Activated CD4-positive, alpha-beta T cell treated with anti-CD3 and anti-CD28 coated beads, Interleukin-2, Interleukin-6, amounts not matched to agents 100 ng/mL and 50 ng/mL, durations not matched to agents 16 hours and 8 hours (primary cell): Measurements from ENCODE around the gene CAMKK2.
A peak's percentile ranks its signal among the peaks of the same experiment; 100 is the strongest.
"Not testable (repeated sequence)": the region's sequence is repeated elsewhere in the genome, so short reads cannot be mapped to it uniquely, and the experiment has no call there.

Experiments
- DNase-seq: peaks from one replicate; pipeline ENCODE4 v3.0.0-alpha.2; 2020

Gene CAMKK2

GRCh38 chr12:121241156-121241970 is 55.1 kb downstream of the CAMKK2 start:
- DNase-seq = no peak

GRCh38 chr12:121240484-121241101 is 55.9 kb downstream of the CAMKK2 start:
- peak; percentile 69 for DNase-seq

DNA sequence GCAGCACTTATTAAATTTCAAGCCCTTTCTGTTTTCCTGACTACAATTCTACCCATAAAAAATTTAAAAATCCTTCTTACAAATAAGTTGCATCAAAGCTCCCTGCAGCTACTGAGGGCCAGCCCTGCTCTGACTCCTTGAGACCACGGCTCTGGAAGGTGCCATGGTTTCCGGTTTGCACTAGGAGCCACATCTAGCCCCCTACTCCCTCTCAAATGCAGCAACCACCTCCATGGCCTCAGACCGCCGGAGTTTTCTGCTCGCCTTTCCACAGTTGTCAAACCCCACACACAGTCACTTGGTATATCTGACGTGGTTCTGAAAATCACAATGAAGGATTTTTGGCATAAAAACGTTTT is 56.5 kb downstream of the CAMKK2 start:
- no peak for DNase-seq

DNA sequence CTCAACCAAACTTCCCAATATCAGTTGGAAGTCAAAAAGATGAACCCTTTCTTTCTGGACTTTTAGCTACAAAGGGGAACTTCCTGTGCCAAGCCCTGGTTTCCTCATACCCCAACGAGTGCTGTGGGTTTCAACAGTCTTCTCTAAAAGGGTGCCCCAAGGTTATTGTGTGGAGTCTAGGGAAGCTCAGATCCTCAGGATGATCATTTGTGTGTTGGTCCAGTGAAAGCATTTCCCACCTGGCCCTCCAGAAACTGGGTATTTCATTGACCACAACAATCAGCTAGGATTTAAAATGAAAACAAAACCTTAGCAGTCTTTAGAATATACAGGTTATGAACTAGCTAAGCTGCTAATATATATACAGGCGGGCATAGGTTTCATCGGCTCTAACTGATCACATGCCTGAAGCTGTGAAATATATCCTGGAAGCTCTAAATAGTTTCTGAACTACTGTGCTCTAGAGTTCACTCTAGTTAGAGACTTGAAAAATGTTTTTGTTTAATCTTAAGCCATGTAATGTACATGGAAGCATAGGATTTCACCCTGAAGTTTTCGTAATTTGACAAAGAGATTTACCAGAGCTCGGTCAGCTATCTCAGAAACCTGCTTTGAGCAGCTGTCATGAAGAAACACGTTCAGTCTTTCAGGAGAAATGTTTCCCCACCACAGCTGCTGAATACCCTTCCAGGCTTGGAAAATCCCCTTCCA is 57.0 kb downstream of the CAMKK2 start:
- no peak for DNase-seq

DNA sequence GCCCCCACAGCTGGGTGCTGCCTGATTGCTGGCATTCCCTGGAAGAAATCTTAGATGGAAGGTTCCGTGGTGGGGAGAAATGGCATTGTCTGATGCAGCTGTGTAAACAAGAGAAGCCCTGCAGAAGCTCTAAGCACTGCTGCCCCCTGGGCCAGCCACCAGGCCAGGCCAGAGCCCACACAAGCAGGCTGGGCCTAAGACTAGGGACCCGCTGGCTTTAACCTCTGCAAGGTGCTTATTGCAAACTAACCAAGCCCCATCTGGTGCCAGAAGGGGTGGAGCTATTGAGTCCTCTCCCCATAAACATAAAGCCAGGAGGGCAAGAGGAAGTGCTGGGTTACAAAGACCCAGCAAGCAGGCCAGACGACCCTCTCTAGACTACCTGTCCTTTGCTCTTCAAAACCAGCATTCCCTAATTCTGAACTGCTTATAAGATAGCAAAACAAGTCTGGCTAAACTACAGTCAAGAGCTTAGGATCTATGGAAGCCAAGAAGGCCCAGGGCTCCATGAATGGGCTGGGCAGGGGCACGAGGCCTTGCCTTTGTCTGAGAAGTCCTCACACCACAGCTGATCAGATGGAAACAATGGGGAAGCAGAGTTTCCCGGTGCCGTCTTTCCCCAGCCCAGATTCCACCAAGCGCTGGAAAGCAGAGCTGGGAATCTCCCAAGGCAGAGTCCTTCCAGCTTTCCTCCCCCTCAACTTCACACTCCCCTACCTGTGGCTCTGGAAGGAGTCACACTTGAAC is 57.7 kb downstream of the CAMKK2 start:
- DNase-seq = no peak

GRCh38 chr12:121238086-121238485 is 58.4 kb downstream of the CAMKK2 start:
- no peak for DNase-seq

DNA sequence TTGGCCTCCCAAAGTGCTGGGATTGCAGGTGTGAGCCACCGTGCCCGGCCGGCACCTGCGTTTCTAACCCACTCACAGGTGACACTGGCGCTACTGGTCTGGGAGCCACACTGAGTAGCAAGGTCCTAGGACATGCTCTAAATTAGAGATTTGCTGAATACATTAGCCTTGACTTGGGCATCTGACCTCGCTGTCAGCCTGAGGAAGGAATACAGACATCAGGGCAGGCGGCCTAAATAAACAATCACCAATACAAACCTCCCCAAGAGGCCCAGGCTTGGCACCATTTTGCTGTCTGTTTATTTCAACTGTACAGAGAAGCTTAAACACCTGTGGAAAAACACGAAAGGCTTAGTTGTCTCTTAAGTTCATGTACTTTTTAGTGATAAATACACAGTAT is 59.1 kb downstream of the CAMKK2 start:
- no peak for DNase-seq

GRCh38 chr12:121236776-121237175 is 59.7 kb downstream of the CAMKK2 start:
- DNase-seq = no peak

GRCh38 chr12:121233628-121234020 is 62.9 kb downstream of the CAMKK2 start:
- no peak for DNase-seq

GRCh38 chr12:121232977-121233627 is 63.4 kb downstream of the CAMKK2 start:
- DNase-seq = no peak

- DNase-seq = no peak
These were observed 64.3 kb downstream of the CAMKK2 start for GRCh38 chr12:121232163-121232562.

DNA sequence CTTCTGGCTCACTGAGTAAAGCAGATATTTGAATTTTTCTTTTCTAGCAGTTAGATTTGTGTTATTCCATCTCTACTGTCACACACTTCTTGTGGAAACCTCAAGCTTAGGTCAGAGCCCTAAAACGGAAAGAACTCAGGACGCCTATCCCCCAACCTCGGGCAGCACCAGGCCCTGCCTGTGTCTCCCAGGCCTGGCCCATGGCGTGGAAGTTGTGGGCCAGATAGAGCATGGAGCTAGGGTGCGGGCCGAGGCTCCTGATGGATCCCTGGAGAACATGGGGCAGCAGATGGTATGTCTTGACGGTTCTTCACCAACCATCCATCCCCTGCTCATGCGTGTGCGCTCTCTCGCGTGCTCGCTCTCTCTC is 66.0 kb downstream of the CAMKK2 start:
- no peak for DNase-seq

DNA sequence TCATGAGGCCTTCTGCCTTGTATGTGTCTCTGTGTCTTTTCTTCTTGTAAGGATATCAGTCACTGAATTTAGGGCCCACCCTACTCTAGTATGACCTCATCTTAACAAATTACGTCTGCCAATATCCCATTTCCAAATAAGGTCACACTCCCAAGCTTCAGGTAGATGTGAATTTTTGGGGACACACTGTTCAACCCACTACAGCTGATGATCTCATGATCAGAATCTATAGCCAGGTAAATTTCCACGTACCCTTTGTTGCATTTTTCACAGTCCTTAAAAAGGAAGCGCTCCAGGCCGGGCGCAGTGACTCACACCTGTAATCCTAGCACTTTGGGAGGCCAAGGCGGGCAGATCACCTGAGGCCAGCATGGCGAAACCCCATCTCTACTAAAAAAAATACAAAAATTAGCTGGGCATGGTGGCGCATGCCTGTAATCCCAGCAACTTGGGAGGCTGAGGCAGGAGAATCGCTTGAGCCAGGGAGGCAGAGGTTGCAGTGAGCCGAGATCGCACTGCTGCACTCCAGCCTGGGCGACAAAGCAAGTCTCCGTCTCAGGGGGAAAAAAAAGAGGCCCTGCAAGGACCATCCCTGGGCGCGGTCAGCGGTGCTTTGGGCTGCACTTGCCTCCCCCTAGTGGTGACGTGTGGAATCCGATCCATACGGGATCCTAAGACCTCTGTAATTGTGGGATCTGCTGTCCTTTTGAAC is 66.5 kb downstream of the CAMKK2 start:
- peak; percentile 68 for DNase-seq

DNA sequence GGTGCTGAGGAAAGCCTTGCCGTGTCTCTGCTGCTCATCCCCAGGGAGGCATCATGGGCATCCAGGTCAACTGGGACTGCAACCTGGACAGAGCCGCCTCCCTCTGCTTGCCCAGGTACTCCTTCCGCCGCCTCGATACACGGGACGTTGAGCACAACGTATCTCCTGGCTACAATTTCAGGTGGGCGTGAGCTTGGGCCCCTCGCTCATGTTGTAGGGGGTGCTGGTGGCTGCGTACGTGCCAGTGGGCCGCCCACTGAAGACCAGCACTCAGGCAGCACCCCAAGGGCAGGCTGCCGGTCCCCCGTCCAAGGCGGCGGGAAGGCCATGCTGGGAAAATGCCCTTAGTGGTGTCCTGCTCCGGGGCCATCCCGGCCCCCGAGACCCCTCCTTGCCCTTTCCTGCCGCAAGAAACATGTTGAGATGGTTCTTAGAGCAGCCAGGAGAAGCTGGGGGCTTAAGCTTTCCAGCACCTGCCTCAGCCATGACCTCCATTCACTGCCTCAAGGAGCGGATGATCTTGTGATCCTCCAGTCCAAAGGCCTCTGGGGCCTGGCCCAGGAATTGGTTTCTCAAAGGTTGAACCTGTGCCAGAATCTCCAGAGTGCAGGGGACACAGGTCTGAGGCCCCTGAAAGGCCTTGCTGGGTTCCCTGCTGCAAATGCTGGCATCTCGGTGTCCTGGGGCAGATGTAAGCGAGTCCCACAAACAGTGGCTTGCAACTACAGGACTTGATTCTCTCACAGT is 67.4 kb downstream of the CAMKK2 start:
- no peak for DNase-seq

DNA sequence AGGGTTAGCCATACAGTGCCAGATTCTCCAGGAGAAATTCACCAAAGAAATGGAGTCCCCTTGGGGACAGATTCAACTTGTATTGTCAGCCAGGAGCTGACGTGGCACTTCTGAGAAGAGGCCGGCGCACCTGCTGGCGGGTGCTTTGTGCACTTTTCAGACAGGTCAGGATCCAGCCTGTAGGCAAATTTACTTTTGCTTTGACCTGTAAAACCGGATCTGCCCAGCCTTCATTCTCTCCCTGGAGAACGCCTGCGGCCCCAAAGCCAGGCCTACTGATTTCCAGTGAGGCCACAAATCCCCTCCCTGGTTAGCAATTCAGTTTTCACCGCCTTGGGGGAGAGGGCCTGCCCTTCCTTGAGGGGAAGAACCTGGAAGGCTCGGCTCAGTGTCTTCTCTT is 69.2 kb downstream of the CAMKK2 start:
- DNase-seq = no peak

- not testable (repeated sequence) for DNase-seq
These were observed 69.6 kb downstream of the CAMKK2 start for GRCh38 chr12:121226871-121227270.

DNA sequence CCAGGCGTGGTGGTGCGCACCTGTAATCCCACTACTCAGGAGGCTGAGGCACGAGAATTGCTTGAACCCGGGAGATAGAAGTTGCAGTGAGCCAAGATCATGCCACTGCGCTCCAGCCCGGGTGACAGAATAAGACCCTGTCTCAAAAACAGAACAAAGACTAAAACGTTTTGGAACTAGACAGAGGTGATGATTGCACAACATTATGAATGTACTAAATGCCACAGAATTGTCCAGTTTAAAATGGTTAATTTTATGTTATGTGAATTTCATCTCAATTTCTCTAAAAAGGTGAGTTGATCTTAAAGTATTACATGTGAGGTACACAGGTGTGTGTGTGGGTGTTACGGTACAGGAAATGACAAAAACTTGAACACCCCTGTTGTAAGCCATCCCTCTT is 70.1 kb downstream of the CAMKK2 start:
- no peak for DNase-seq

- peak; percentile 77 for DNase-seq
These were observed 71.9 kb downstream of the CAMKK2 start for GRCh38 chr12:121224591-121224990.

GRCh38 chr12:121223292-121224285 is 72.9 kb downstream of the CAMKK2 start:
- DNase-seq = peak; percentile 58

DNA sequence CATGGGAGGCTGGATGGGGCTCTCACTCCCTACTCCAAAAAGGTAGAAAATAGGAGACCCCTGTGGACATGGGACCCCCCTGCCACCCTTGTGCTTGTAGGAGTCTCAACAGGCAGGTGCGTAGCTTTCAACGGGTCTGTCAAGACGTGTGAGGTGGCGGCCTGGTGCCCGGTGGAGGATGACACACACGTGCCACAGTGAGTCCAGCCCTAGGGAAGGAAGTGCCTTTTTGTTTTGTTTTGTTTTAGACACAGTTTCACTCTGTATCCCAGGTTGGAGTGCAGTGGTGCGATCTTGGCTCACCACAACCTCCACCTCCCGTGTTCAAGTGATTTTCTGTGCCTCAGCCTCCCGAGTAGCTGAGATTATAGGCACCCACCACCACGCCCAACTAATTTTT is 73.7 kb downstream of the CAMKK2 start:
- DNase-seq = peak; percentile 13
